BLaER1 (cell line): ENCODE data around the gene TAPBP.
"Not testable (repeated sequence)": the region's sequence is repeated elsewhere in the genome, so short reads cannot be mapped to it uniquely, and the experiment has no call there.

Experiments used
- H3K27ac ChIP-seq: shearing (Covaris generic); formaldehyde crosslinking; 2 replicates; pipeline ENCODE4 v1.8.1; 2022
- H3K27me3 ChIP-seq: shearing (Covaris generic); formaldehyde crosslinking; 2 replicates; pipeline ENCODE4 v1.8.1; 2022
- H3K36me3 ChIP-seq: shearing (Covaris generic); formaldehyde crosslinking; 2 replicates; pipeline ENCODE4 v1.8.1; 2022
- H3K4me1 ChIP-seq: shearing (Covaris generic); formaldehyde crosslinking; 2 replicates; pipeline ENCODE4 v1.8.1; 2022
- H3K4me2 ChIP-seq: shearing (Covaris generic); formaldehyde crosslinking; 2 replicates; pipeline ENCODE4 v1.8.1; 2022
- H3K4me3 ChIP-seq: shearing (Covaris generic); formaldehyde crosslinking; 2 replicates; pipeline ENCODE4 v1.8.1; 2022
- H3K9ac ChIP-seq: shearing (Covaris generic); formaldehyde crosslinking; 2 replicates; pipeline ENCODE4 v1.8.1; 2022
- H3K9me3 ChIP-seq: shearing (Covaris generic); formaldehyde crosslinking; 2 replicates; pipeline ENCODE4 v1.8.1; 2022
- H4K20me1 ChIP-seq: shearing (Covaris generic); formaldehyde crosslinking; 2 replicates; pipeline ENCODE4 v1.8.1; 2022
- Cebpa-rat ChIP-seq: shearing (Covaris generic); IDR thresholded peaks from 2 replicates; pipeline ENCODE4 v1.8.1; 2022

The TAPBP gene

GRCh38 chr6:33343953-33344611, 30.2 kb upstream of the TAPBP start:
- Histone ChIP-seq H3K4me3 (no peak overlapping the region), H3K4me2 (peak overlapping the region; percentile 84), H3K9me3 (no peaks in the 10 kb centered on the region), H3K4me1 (peaks cover 26% of the 10 kb centered on the region), H3K9ac (no peak overlapping the region), H3K27me3 (no peaks in the 10 kb centered on the region), H4K20me1 (no peaks in the 10 kb centered on the region), H3K36me3 (no peaks in the 10 kb centered on the region), H3K27ac (no peak overlapping the region)
- TF ChIP-seq Cebpa-rat: no peak

DNA sequence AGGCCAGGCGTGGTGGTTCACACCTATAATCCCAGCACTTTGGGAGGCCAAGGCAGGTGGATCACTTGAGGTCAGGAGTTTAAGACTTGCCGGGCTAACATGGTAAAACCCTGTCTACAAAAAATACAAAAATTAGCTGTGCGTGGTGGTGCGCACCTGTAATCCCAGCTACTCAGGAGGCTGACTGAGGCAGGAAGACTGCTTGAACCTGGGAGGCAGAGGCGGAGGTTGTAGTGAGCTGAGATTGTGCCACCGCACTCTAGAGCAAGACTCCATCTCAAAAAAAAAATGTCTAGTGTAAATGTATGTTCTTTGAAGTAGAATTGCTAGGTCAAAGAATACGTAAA, 29.7 kb upstream of the TAPBP start:
- Histone ChIP-seq H3K4me1 (peaks cover 26% of the 10 kb centered on the region), H3K4me2 (peak overlapping the region; percentile 84)
- H3K9me3 ChIP-seq, H4K20me1 ChIP-seq, H3K36me3 ChIP-seq, H3K4me3 ChIP-seq, H3K27me3 ChIP-seq, H3K27ac ChIP-seq, H3K9ac ChIP-seq: not testable (repeated sequence)

DNA sequence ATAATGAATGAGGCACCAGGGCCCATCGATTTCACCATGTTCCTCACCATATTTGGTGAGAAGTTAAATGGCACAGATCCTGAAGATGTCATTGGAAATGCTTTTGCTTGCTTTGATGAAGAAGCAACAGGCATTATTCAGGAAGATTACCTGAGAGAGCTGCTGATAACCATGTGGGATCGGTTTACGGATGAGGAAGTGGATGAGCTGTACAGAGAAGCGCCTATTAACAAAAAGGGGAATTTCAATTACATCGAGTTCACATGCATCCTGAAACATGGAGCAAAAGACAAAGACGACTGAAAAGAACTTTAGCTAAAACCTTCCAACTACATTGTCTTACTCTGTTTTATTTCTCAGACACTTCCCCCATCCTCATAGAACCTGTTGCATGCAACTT, 25.3 kb upstream of the TAPBP start:
- Histone ChIP-seq H3K9me3 (no peaks in the 10 kb centered on the region), H3K4me3 (no peak overlapping the region), H3K36me3 (no peaks in the 10 kb centered on the region), H3K27me3 (no peaks in the 10 kb centered on the region), H3K4me2 (no peak overlapping the region), H3K9ac (no peak overlapping the region), H4K20me1 (no peaks in the 10 kb centered on the region), H3K4me1 (peaks cover 10% of the 10 kb centered on the region), H3K27ac (no peak overlapping the region)
- no peak for TF ChIP-seq Cebpa-rat

DNA sequence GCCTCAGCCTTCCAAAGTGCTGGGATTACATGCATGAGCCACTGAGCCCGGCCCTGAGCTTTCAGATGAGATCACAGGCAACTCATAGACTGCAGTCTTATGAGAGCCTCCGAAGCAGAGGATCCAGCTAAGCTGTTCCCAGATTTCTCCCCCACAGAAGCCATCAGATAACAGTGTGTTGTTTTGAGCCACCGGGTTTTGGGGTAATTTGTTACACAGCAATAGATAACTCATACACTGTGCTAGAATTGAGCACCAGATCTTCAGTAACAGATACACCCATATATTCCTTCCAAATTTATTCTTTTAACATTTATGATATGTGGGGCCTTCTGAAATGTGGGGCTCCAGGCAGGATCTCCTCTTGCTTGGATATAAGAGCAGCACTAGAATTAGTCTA, 22.6 kb upstream of the TAPBP start:
- no peaks in the 10 kb centered on the region for H3K9me3 ChIP-seq
- H3K4me1 ChIP-seq: no peaks in the 10 kb centered on the region; the same call in 1 of the 2 replicates
- H3K27me3 ChIP-seq: no peaks in the 10 kb centered on the region
- no peaks in the 10 kb centered on the region for H3K36me3 ChIP-seq
- no peak overlapping the region for H3K4me2 ChIP-seq
- H3K4me3 ChIP-seq: no peak overlapping the region
- TF ChIP-seq Cebpa-rat: no peak
- H3K9ac ChIP-seq: no peak overlapping the region
- no peaks in the 10 kb centered on the region for H4K20me1 ChIP-seq
- H3K27ac ChIP-seq: no peak overlapping the region

DNA sequence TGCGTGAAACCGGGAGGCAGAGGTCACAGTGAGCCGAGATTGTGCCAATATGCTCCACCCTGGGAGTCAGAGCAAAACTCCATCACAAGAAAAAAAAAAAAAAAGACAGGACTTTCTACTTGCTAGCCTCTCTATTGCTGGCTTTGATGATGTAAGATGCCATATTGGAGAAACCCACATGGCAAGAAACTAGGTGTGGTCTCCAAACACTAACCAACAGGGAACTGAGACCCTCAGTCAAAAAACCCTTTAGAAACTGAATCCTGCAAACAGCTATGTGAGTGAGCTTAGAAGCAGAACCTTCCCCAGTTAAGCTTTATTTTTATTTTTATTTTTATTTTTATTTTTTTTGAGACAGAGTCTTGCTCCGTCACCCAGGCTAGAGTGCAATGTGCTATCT, 22.0 kb upstream of the TAPBP start:
- H3K4me1 ChIP-seq: no peaks in the 10 kb centered on the region; the same call in 1 of the 2 replicates
- no peak overlapping the region for H3K4me3 ChIP-seq
- H3K9me3 ChIP-seq: no peaks in the 10 kb centered on the region
- no peak overlapping the region for H3K9ac ChIP-seq
- H3K36me3 ChIP-seq: no peaks in the 10 kb centered on the region
- no peak overlapping the region for H3K27ac ChIP-seq
- H4K20me1 ChIP-seq: no peaks in the 10 kb centered on the region
- H3K4me2 ChIP-seq: no peak overlapping the region
- no peak for TF ChIP-seq Cebpa-rat
- no peaks in the 10 kb centered on the region for H3K27me3 ChIP-seq

- H3K4me3 ChIP-seq: no peak overlapping the region
- no peaks in the 10 kb centered on the region for H3K27me3 ChIP-seq
- TF ChIP-seq Cebpa-rat: no peak
- no peaks in the 10 kb centered on the region for H3K36me3 ChIP-seq
- H3K9ac ChIP-seq: no peak overlapping the region
- no peak overlapping the region for H3K27ac ChIP-seq
- H3K9me3 ChIP-seq: no peaks in the 10 kb centered on the region
- no peaks in the 10 kb centered on the region for H4K20me1 ChIP-seq
- H3K4me1 ChIP-seq: no peaks in the 10 kb centered on the region; the same call in 1 of the 2 replicates
- no peak overlapping the region for H3K4me2 ChIP-seq
Observed at GRCh38 chr6:33333666-33334065, 19.8 kb upstream of the TAPBP start.

GRCh38 chr6:33330736-33331135, 16.9 kb upstream of the TAPBP start:
- no peak overlapping the region for H3K27ac ChIP-seq
- no peak overlapping the region for H3K4me2 ChIP-seq
- no peaks in the 10 kb centered on the region for H3K27me3 ChIP-seq
- no peaks in the 10 kb centered on the region for H4K20me1 ChIP-seq
- no peak for TF ChIP-seq Cebpa-rat
- no peak overlapping the region for H3K4me3 ChIP-seq
- no peaks in the 10 kb centered on the region for H3K9me3 ChIP-seq
- H3K9ac ChIP-seq: no peak overlapping the region
- no peaks in the 10 kb centered on the region for H3K36me3 ChIP-seq
- H3K4me1 ChIP-seq: no peaks in the 10 kb centered on the region; the same call in 1 of the 2 replicates

DNA sequence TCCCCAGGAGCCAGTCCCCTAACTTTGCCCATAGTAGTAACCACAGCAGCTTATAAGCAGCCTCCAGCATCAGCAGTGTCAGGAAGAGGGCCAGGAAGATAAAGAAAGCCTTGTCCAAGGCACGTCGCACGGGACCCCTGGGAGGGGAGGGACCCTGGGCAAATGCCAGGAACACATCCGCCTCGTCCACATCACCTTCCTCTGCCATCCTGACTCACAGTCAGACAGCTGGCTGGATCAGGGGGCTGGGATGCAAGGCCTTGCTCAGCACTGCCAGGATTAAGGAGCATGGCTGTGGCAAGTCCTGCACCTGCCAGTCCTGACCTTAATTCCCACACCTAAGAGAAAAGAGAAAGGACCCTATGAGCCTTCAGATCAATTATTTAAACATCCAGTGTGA, 15.2 kb upstream of the TAPBP start:
- Histone ChIP-seq H3K4me1 (peaks cover 6% of the 10 kb centered on the region), H3K4me2 (no peak overlapping the region), H3K9me3 (no peaks in the 10 kb centered on the region), H3K9ac (no peak overlapping the region), H3K27me3 (no peaks in the 10 kb centered on the region), H3K4me3 (no peak overlapping the region), H4K20me1 (no peaks in the 10 kb centered on the region), H3K27ac (no peak overlapping the region), H3K36me3 (no peaks in the 10 kb centered on the region)
- no peak for TF ChIP-seq Cebpa-rat

DNA sequence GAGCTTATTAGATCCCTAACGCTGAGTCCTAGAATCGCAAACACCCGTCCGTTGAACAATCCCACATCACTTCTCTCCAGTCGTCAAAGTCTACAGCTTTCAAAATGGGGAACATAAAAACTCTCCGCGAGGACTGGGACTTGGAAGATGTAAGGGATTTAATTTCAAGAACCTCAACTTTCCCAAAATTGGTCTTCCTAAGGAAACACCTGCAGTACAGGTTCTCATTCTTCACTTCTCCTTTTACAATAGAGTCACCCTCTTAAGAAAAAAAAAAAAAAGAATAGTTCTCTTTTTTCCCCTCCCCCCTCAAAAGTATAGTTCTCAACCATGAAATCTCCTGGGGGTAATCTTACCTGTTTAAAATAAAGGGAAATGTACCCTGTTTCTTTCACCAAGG, 10.2 kb upstream of the TAPBP start:
- no peak for TF ChIP-seq Cebpa-rat
- H3K9ac ChIP-seq: peak overlapping the region; percentile 92
- peak overlapping the region; percentile 90 for H3K27ac ChIP-seq
- peaks cover 31% of the 10 kb centered on the region for H4K20me1 ChIP-seq
- H3K36me3 ChIP-seq: peaks cover 22% of the 10 kb centered on the region
- H3K27me3 ChIP-seq: no peaks in the 10 kb centered on the region
- H3K4me2 ChIP-seq: peak overlapping the region; percentile 91
- no peaks in the 10 kb centered on the region for H3K9me3 ChIP-seq
- peak overlapping the region; percentile 84 for H3K4me3 ChIP-seq
- peaks cover 43% of the 10 kb centered on the region for H3K4me1 ChIP-seq

GRCh38 chr6:33323623-33323948, 9.7 kb upstream of the TAPBP start:
- peaks cover 36% of the 10 kb centered on the region for H4K20me1 ChIP-seq
- H3K4me3 ChIP-seq: peak overlapping the region; percentile 84
- peak overlapping the region; percentile 91 for H3K4me2 ChIP-seq
- H3K9me3 ChIP-seq: no peaks in the 10 kb centered on the region
- no peak for TF ChIP-seq Cebpa-rat
- H3K4me1 ChIP-seq: peaks cover 48% of the 10 kb centered on the region
- H3K27ac ChIP-seq: peak overlapping the region; percentile 90
- peak overlapping the region; percentile 92 for H3K9ac ChIP-seq
- peaks cover 27% of the 10 kb centered on the region for H3K36me3 ChIP-seq
- no peaks in the 10 kb centered on the region for H3K27me3 ChIP-seq

GRCh38 chr6:33321227-33321626, 7.3 kb upstream of the TAPBP start:
- peak overlapping the region; percentile 84 for H3K4me3 ChIP-seq
- TF ChIP-seq Cebpa-rat: no peak

More at GRCh38 chr6:33321227-33321626, 7.3 kb upstream of the TAPBP start:
- Histone ChIP-seq H3K27me3 (no peaks in the 10 kb centered on the region), H3K4me1 (peaks cover 64% of the 10 kb centered on the region), H3K27ac (peak overlapping the region; percentile 90), H4K20me1 (peaks cover 50% of the 10 kb centered on the region), H3K9ac (peak overlapping the region; percentile 92), H3K36me3 (peaks cover 32% of the 10 kb centered on the region), H3K9me3 (no peaks in the 10 kb centered on the region), H3K4me2 (peak overlapping the region; percentile 98)
